Endothelial cell of umbilical vein (primary cell): ENCODE measurements around the gene SWT1. TPM values are rescaled to one million over a fixed set of nuclear protein-coding genes. Genes with fewer than 3 reads are reported as not detected.

Source experiments
- BruUV-seq: library from RNA; stranded (reverse); fragments of 400-500 nt; replicated peaks from 2 replicates; lab custom pipeline; 2021; lab: Mats Ljungman, UMichigan
- CTCF ChIA-PET: fragments of 300-600, 350-600 bp; sonication (Branson Sonifier 250); formaldehyde crosslinking; loops from one replicate; lab custom pipeline; 2021; ENCODE audit warnings: antibody characterized with exemption, inconsistent platforms; lab: Charles Lee
- POLR2A ChIA-PET: fragments of 300-600, 350-600 bp; sonication (Branson Sonifier 250); formaldehyde crosslinking; loops from one replicate; lab custom pipeline; 2021; ENCODE audit warnings: antibody characterized with exemption, inconsistent platforms; lab: Charles Lee
- DNase-seq: peaks from one replicate; pipeline ENCODE4 v3.0.0-alpha.2; 2011; ENCODE audit warnings: low read depth, low spot score
- FAIRE-seq: peaks from 2 replicates; lab custom pipeline; 2011; peaks lifted over from hg19 to GRCh38; lab: Jason Lieb, UNC
- H2AFZ ChIP-seq: 2 replicates; pipeline ENCODE4 v1.6.0; 2012; ENCODE audit warnings: low read depth, low read length, control low read depth, inconsistent platforms
- H3K27ac ChIP-seq: 2 replicates; pipeline ENCODE4 v1.5.1; 2011; ENCODE audit warnings: low read depth, mild to moderate bottlenecking, control low read depth, low read length, moderate library complexity; ENCODE audit not compliant: insufficient read depth
- H3K27me3 ChIP-seq, 2 experiments: 2 replicates each; pipeline versions ENCODE4 v1.6.0 to v1.6.1; 2011; ENCODE audit warnings: low read length in 2 of 2, mixed read lengths in 1 of 2; ENCODE audit not compliant: control insufficient read depth in 2 of 2, insufficient read depth in 2 of 2
- H3K36me3 ChIP-seq, 2 experiments: 2 replicates in 1 of 2; 3 replicates in 1 of 2; pipeline ENCODE4 v1.5.1; 2011; ENCODE audit warnings: low read length in 2 of 2, mild to moderate bottlenecking in 1 of 2, moderate library complexity in 1 of 2; ENCODE audit not compliant: control insufficient read depth in 2 of 2, insufficient read depth in 2 of 2; ENCODE audit errors: extremely low read depth in 1 of 2
- H3K4me1 ChIP-seq: 3 replicates; pipeline ENCODE4 v1.5.1; 2011; ENCODE audit warnings: mild to moderate bottlenecking, low read length; ENCODE audit not compliant: control insufficient read depth, insufficient read depth; ENCODE audit errors: extremely low read depth
- H3K4me2 ChIP-seq: 2 replicates; pipeline ENCODE4 v1.6.1; 2011; ENCODE audit warnings: low read length, control low read depth, mixed read lengths; ENCODE audit not compliant: insufficient read depth
- H3K4me3 ChIP-seq, 3 experiments: fragments of 200-600 bp in 1 of 3; sonication (generic), shearing (Covaris generic) in 1 of 3; replicated peaks in 1 of 3; 2 replicates each; pipeline ENCODE4 v1.5.1; 2011 to 2016; ENCODE audit warnings: control low read depth in 3 of 3, low read length in 3 of 3, mild to moderate bottlenecking in 2 of 3, inconsistent platforms in 1 of 3, low read depth in 1 of 3, moderate library complexity in 1 of 3; ENCODE audit not compliant: insufficient read depth in 1 of 3
- H3K79me2 ChIP-seq: 2 replicates; pipeline ENCODE4 v1.6.0; 2012; ENCODE audit warnings: low read length, inconsistent platforms; ENCODE audit not compliant: control insufficient read depth, insufficient read depth
- H3K9ac ChIP-seq: replicated peaks from 2 replicates; pipeline ENCODE3; 2011; ENCODE audit warnings: low read length, control low read depth; ENCODE audit not compliant: insufficient read depth; ENCODE audit errors: extremely low read depth
- H3K9me1 ChIP-seq: replicated peaks from 3 replicates; pipeline ENCODE4 v1.6.0; 2011; ENCODE audit warnings: mild to moderate bottlenecking, low read length; ENCODE audit not compliant: control insufficient read depth, insufficient read depth; ENCODE audit errors: extremely low read depth
- H3K9me3 ChIP-seq: replicated peaks from 2 replicates; pipeline ENCODE4 v1.5.1; 2012; ENCODE audit warnings: low read length, inconsistent platforms; ENCODE audit not compliant: control insufficient read depth, insufficient read depth
- H4K20me1 ChIP-seq: replicated peaks from 2 replicates; pipeline ENCODE3; 2011; ENCODE audit warnings: mild to moderate bottlenecking, low read length; ENCODE audit not compliant: control insufficient read depth, insufficient read depth; ENCODE audit errors: extremely low read depth
- FOS ChIP-seq: IDR thresholded peaks from 2 replicates; pipeline ENCODE4 v1.6.1; 2011; ENCODE audit warnings: mild to moderate bottlenecking, low read length, moderate library complexity, borderline replicate concordance; ENCODE audit not compliant: insufficient read depth
- GATA2 ChIP-seq: IDR thresholded peaks from 2 replicates; pipeline ENCODE4 v1.7.0; 2011; ENCODE audit warnings: low read depth, mild to moderate bottlenecking, moderate library complexity, mixed read lengths, low read length; ENCODE audit not compliant: insufficient read length, insufficient read depth
- JUN ChIP-seq: IDR thresholded peaks from 2 replicates; pipeline ENCODE4 v1.6.1; 2011; ENCODE audit warnings: borderline replicate concordance, low read depth; ENCODE audit not compliant: insufficient read length, insufficient read depth
- MAX ChIP-seq: IDR thresholded peaks from 2 replicates; pipeline ENCODE4 v1.6.1; 2011; ENCODE audit not compliant: insufficient read depth, insufficient read length
- MYC ChIP-seq: IDR thresholded peaks from one replicate; pipeline ENCODE4 v1.6.1; 2011; ENCODE audit warnings: mild to moderate bottlenecking, low read depth, low read length
- POLR2A ChIP-seq: IDR thresholded peaks from 2 replicates; pipeline ENCODE4 v1.6.1; 2012; ENCODE audit warnings: low read depth, mild to moderate bottlenecking, control low read depth, low read length
- POLR2AphosphoS5 ChIP-seq: IDR thresholded peaks from 2 replicates; pipeline ENCODE4 v1.6.1; 2012; ENCODE audit warnings: low read depth, mild to moderate bottlenecking, control low read depth, low read length, moderate library complexity; ENCODE audit not compliant: insufficient read depth
- dilution Hi-C: fragments of 300-500 bp; cut with MboI; formaldehyde crosslinking; loops from one replicate; pipeline ENCODE4 v1.15.0; 2019; ENCODE audit warnings: low sequenced_read_pairs; ENCODE audit not compliant: extremely low pct_ligation_motif_present
- intact Hi-C: fragments of 100-400 bp; cut with micrococcal nuclease; formaldehyde crosslinking; loops from one replicate; pipeline ENCODE4 v1.10.0; 2022
- polyA plus RNA-seq, 4 experiments: library from polyadenylated mRNA; depleted of rRNA in 3 of 4; stranded (reverse) in 3 of 4; unstranded in 1 of 4; fragments of >200 nt; gene quantifications; 2 replicates each; pipeline versions ENCODE4 v1.2.1 to v1.2.3, GENCODE V29; 2011 to 2012; ENCODE audit warnings: missing spikeins in 1 of 4
- total RNA-seq: library from RNA; stranded (reverse); gene quantifications from 2 replicates; pipeline ENCODE4 v1.2.3, GENCODE V29; 2021
- TF ChIP-seq, protein P1 (sequence below), 2 donors: IDR thresholded peaks; 1 replicate in 1 of 2; 2 replicates in 1 of 2; pipeline ENCODE4 v1.5.1; 2011; ENCODE audit warnings: low read length in 2 of 2, mild to moderate bottlenecking in 2 of 2, moderate library complexity in 2 of 2, control low read depth in 1 of 2, inconsistent platforms in 1 of 2, low read depth in 1 of 2; ENCODE audit not compliant: insufficient read depth in 1 of 2; ENCODE audit errors: extremely low read depth in 1 of 2

SWT1 gene
- total and polyA plus RNA-seq, 2 donors (not counting 3 experiments of a cell fraction or from before 2014, with no cell fraction given), result 1.0 to 4.3 TPM

DNA sequence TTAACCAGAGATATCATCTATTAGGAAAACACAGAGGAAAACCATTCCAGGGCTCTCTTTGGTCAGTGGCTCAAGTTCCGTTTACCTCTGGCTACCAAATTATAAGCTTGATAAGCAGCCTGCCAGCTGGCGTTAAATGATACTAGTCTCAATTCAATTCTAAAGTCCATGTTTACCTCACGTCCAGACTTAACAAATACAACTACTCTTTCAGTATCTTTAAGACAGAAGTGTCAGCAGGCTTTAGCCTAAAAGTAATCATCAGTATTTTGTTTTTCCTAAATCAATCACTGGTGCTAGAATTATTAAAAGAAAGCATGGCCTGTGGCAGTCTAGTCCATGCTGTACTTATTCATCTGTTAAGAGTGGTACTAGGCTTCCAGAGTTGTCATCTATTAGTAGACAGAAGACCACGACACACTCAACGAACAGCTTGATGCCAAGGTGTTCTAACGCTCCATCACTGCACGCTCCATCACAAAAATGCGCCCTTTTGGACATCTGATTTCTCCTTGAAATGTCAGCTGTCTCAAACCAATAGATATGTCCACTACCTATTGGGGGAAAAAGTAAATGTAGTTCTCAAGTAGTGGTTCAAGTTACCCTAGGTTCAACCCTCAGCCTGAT lies 158.6 kb downstream of the SWT1 start:
- peaks cover 0 to 4% of the 10 kb centered on the region in 2 experiments for H3K36me3 ChIP-seq
- peaks cover 23% of the 10 kb centered on the region for H4K20me1 ChIP-seq
- H3K79me2 ChIP-seq, result peaks cover 63% of the 10 kb centered on the region
- H3K9me3 ChIP-seq, result no peaks in the 10 kb centered on the region
- H3K4me1 ChIP-seq, result peaks cover 36% of the 10 kb centered on the region
- peak overlapping the region; percentile 66 to 98 (median 94) for H3K4me3 ChIP-seq
- DNase-seq (no peak), FAIRE-seq (no peak)
- no peak overlapping the region for H2AFZ ChIP-seq
- no peaks in the 10 kb centered on the region for H3K27me3 ChIP-seq
- BruUV-seq, result TSS peak; percentile 11
- H3K27ac ChIP-seq, result peak overlapping the region; percentile 74
- POLR2A ChIA-PET, result interaction anchor here (1.0 to 2.4 kb wide), 2 partner anchors 12 to 280 kb away, joined by 3 to 9 read pairs; no protein-coding TSS in a partner anchor
- H3K9ac ChIP-seq, result peak overlapping the region; percentile 94
- CTCF ChIA-PET, result interaction anchor here (0.9 to 5.1 kb wide), 7 partner anchors 58 to 364 kb away, joined by 3 to 38 read pairs (median 17); no protein-coding TSS in a partner anchor
- TF ChIP-seq JUN (no peak), GATA2 (peak; percentile 32)
- intact Hi-C loops, result loop anchor here (2.0 to 5.0 kb wide), 5 partner anchors 51 to 508 kb away; partner anchors contain the start of genes SWT1 and TRMT1L
- H3K4me2 ChIP-seq, result peak overlapping the region; percentile 95
- H3K9me1 ChIP-seq, result peaks cover 2% of the 10 kb centered on the region
- dilution Hi-C loops, result no loop called here

- peak overlapping the region; percentile 94 for H3K9ac ChIP-seq
- peaks cover 36% of the 10 kb centered on the region for H3K4me1 ChIP-seq
- no peak overlapping the region for H2AFZ ChIP-seq
- H3K79me2 ChIP-seq, result peaks cover 56% of the 10 kb centered on the region
- BruUV-seq, result TSS peak; percentile 78
- DNase-seq (peak; percentile 88), FAIRE-seq (no peak)
- peaks cover 2% of the 10 kb centered on the region for H3K9me1 ChIP-seq
- TF ChIP-seq, protein P1, sequence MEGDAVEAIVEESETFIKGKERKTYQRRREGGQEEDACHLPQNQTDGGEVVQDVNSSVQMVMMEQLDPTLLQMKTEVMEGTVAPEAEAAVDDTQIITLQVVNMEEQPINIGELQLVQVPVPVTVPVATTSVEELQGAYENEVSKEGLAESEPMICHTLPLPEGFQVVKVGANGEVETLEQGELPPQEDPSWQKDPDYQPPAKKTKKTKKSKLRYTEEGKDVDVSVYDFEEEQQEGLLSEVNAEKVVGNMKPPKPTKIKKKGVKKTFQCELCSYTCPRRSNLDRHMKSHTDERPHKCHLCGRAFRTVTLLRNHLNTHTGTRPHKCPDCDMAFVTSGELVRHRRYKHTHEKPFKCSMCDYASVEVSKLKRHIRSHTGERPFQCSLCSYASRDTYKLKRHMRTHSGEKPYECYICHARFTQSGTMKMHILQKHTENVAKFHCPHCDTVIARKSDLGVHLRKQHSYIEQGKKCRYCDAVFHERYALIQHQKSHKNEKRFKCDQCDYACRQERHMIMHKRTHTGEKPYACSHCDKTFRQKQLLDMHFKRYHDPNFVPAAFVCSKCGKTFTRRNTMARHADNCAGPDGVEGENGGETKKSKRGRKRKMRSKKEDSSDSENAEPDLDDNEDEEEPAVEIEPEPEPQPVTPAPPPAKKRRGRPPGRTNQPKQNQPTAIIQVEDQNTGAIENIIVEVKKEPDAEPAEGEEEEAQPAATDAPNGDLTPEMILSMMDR (IDR thresholded peaks at IDR 0.05; ENCODE audit: extremely low read depth in 1 of 2, insufficient read depth in 1 of 2, low read depth in 1 of 2, low read length in 2 of 2), result no peak
- TF ChIP-seq MAX (peak; percentile 33), JUN (no peak), POLR2AphosphoS5 (peak; percentile 83), FOS (no peak), POLR2A (peak; percentile 61), MYC (peak; percentile 25)
- intact Hi-C loops, result loop anchor here (1.0 to 5.0 kb wide), 13 partner anchors 50 to 896 kb away; partner anchors contain the start of genes SWT1 and TRMT1L
- H3K9me3 ChIP-seq, result no peaks in the 10 kb centered on the region
- no peaks in the 10 kb centered on the region for H3K27me3 ChIP-seq
- H3K36me3 ChIP-seq, result no peaks in the 10 kb centered on the region
- H3K4me3 ChIP-seq, result peak overlapping the region; percentile 66 to 98 (median 94)
- peaks cover 21% of the 10 kb centered on the region for H4K20me1 ChIP-seq
- H3K4me2 ChIP-seq, result peak overlapping the region; percentile 95
- H3K27ac ChIP-seq, result peak overlapping the region; percentile 85
- CTCF ChIA-PET, result interaction anchor here (0.7 to 5.1 kb wide), 21 partner anchors 10 to 363 kb away, joined by 3 to 38 read pairs (median 4); no protein-coding TSS in a partner anchor
- dilution Hi-C loops, result no loop called here
- POLR2A ChIA-PET, result interaction anchor here (0.8 to 2.4 kb wide), 9 partner anchors 14 to 364 kb away, joined by 3 to 9 read pairs (median 4); no protein-coding TSS in a partner anchor
These were observed 159.4 kb downstream of the SWT1 start for GRCh38 chr1:185316163-185317033.
